Activated CD4-positive, alpha-beta T cell treated with anti-CD3 and anti-CD28 coated beads for 24 hours (primary cell): ENCODE measurements around the gene AP2B1.
"Not testable (repeated sequence)": the region's sequence is repeated elsewhere in the genome, so short reads cannot be mapped to it uniquely, and the experiment has no call there.

ENCODE experiments used
- DNase-seq, 2 donors: peaks; one replicate each; pipeline ENCODE4 v3.0.0-alpha.2; 2020; ENCODE audit warnings: low read depth in 2 of 2

AP2B1 gene

DNA sequence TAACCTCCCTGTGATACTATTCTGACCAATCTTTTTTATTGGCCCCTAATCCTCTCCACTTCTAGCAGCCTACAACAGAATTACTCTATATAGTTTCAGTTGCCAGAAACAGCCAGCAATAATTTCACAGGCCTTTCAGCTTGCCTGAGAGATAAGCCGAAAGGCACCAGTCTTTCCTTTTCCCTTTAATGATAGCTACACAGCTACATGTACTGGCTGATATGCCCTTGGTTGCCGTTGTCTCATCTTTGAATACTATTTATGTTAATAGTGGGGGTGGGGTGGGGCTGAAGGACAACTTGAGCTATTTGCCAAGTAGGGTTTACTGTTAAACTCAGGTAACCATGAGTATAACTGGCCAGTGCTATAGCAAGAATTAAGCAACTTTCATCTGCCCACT is 108.5 kb downstream of the AP2B1 start:
- no peak for DNase-seq

DNA sequence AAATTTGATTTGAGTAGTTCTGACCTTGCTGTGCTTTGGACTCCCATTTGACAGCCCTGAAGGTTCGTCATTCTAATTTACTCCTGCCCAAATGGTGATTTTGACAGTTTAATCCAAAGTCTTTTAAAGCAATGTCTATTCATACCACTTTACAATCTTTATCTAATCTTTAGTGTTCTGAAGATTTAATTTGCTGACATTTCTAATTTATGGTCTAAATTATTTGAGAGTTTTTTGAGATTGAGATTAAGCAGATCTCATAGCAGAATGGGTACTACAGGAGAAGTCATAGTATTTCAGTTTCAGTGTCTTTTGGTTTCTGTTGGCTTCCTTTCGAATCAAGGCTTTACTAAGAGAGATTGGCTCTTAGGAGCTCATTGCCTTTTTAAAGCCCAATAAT is 111.7 kb downstream of the AP2B1 start:
- DNase-seq: no peak

DNA sequence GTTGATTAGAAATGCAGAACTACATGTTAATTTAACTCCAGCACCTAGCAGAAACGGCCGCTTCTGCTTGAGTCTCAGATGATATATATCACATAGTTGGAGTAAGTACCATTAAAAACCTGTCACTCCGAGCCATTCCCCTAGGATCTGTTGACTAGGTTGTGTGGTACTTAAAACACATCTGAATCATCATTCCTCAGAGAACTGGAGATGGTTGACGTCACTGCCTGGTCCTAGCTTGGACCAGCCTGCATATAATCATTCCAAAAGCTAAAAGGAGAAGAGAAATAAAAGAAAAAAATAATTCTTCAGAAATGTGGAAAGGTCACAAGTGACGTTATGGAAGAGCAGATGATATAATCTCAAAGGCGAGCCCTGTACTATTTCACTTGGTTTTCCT is 113.0 kb downstream of the AP2B1 start:
- no peak for DNase-seq

DNA sequence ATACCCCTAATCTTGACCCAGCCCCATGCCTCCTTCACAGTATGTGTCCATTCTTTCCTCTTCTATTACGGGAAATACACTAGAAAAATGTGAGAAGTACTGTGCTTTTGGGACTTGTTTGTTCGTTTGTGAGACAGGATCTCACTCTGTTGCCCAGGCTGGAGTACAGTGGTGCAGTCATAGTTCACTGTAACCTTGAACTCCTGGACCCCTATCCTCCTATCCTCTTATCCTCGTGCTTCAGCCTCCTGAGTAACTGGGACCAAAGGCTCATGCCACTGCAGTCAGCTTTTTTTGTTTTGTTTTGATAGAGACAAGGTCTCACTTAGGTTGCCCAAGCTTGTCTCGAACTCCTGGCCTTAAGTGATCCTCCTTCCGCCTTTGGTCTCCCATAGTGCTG is 114.4 kb downstream of the AP2B1 start:
- no peak for DNase-seq

DNA sequence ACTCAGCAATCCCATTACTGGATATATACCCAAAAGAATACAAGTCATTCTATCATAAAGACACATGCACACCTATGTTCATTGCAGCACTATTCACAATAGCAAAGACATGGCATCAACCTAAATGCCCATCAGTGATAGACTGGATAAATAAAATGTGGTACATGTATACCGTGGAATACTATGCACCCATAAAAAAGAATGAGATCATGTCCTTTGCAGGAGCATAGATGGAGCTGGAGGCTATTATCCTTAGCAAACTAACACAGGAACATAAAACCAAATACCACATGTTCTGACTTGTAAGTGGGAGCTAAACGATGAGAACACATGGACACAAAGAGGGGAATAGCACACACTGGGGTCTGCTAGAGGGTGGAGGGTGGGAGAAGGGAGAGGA is 116.2 kb downstream of the AP2B1 start:
- not testable (repeated sequence) for DNase-seq

DNA sequence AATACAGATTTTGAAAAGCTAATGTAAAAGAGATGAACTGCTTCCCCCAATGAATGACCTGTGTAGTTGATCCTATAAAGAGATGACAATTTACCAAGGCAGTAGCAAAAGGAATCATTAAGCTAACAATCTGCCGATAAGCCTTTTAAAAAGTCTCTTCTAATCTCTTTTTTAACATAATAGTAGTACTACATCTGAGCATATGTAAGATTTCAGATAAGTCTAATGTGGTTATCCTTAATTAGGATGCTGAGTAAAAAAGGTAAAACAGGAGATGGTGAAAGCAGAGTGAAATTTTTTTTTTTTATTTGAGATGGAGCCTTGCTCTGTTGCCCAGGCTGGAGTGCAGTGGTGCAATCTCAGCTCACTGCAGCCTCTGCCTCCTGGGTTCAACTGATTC is 118.1 kb downstream of the AP2B1 start:
- no peak for DNase-seq

DNA sequence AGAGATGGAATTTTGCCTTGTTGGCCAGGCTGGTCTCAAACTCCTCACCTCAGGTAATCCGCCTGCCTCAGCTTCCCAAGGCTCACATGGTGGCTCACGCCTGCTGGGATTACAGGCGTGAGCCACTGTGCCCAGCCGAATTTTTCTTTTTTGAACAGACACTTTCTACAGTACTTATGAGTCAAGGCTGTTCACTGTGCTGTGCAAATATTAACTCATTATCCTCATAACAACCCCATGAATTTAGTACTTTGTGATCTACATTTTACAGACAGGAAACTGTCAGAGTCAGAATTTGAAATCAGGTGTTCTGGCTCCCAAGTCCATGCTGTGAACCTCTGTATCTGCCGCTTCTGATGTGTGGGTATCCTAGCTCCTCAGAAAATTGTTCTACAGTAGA is 118.6 kb downstream of the AP2B1 start:
- DNase-seq: no peak

DNA sequence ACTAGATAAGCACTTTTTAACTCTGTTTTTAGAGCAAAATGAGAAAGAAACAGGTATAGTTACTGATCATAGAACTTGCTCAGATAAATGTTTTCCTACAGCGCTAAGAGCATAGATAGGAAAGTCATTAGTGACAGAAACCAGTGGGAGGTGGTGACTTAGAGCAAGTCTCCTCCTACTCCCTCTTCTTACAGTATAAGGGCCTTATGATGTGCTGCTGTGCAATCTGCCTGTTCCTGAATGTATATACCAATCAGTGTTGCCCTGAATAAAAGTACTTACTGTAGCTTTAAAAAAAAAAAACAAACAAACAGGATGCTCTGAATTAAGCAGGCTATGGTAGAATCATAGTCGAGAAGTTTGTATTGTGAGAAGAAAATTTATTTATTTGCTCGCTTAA is 121.0 kb downstream of the AP2B1 start:
- DNase-seq: no peak

DNA sequence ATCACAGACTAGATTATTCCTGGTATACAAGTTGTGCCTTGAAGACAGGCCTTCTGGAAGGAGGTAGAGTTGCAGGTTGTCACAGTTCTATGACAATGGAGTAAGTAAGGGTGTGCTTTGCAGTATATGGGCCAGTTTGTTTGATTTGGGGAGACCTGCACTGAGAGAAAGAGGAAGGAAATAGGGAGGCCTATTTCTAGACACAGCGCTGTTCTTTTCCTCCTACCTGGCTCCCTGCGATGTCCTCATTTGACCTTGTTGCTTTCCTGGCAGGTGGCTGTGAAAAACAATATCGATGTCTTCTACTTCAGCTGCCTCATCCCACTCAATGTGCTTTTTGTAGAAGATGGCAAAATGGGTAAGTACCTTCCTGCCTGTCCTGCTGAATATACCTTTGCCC is 121.8 kb downstream of the AP2B1 start:
- DNase-seq: no peak

DNA sequence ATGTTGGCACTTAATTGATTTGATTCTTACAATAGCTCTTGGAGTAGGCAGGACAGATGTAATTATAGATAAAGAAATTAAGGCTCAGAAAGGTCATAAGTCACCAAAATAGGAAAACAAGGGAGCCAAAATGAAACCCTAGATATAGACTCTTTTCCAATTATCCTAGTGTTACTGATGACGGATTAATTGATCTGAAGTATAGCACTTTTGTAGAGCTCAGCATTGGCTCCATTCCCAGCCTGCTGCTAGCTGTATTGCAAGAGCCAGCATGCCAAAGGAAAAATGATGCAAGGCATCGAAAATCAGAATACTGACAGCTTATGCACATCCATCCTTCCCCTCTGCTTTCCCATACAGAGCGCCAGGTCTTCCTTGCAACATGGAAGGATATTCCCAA is 122.8 kb downstream of the AP2B1 start:
- DNase-seq: no peak

DNA sequence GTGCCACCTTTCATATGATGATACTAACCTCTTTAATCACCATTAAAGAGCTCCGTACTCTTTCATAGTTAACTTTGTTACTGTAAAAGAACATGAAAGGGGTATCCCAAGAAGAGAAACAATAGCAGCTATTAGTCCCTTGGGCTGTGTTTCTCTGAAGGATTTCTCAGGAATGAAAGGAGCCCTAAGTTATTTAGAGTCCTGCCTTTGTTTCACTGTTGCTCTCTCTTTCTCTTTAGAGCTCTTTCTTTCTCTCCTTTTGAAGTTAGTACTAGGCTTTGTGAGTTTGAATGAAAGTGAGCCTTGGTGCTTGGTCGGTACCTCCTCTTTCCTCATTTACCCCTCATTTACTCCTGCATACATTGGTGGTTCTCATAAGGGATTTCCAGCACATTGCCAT is 123.8 kb downstream of the AP2B1 start:
- DNase-seq: no peak

DNA sequence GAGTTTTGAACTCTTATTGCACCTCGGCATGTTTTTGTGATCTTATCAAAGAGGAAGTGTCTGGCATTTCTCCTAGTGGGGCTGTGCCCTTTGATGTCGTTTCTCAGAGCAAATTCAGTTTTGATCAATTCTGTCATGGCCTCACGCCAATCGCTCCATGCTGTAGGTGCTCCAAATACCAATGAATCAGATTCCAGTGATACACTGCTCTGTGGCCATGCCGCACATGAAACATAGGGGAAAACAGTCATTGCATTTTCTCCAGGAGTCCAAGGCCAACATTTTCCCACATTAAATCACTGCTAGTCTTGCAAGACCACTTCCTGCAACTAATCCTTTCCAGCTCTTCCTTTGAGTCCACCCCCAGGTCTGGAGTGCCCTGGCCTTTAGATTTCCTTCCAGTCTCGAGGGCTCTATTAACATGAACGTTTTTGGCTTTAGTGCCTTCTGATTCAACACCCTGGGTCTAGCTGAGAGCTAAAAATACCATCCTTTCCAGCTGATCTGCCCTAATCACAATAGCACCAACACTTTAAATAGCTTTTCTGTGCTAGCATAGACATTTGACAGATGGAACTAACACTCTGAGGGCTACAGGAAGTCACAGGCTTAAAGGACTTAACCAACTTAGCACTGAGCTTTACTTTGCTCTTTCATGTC is 126.1 kb downstream of the AP2B1 start:
- no peak for DNase-seq

DNA sequence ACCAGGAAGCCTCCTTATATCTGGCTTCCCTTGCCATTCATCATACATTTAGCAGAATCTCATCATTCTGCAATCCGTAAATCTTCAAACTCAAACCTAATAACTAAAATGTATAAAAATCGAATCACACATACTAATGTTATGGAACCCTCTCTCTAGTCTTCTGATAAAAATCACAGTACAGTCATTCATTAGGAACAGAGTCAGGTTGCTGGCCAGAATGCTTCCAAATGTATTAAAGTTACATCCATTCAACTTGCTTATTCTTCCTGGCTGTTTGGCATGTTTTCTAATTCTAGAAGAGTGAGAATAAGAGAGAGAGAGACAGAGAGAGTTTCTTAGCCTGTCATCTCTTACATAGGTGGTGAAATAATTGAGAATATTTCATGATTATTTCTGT is 127.9 kb downstream of the AP2B1 start:
- DNase-seq: no peak

DNA sequence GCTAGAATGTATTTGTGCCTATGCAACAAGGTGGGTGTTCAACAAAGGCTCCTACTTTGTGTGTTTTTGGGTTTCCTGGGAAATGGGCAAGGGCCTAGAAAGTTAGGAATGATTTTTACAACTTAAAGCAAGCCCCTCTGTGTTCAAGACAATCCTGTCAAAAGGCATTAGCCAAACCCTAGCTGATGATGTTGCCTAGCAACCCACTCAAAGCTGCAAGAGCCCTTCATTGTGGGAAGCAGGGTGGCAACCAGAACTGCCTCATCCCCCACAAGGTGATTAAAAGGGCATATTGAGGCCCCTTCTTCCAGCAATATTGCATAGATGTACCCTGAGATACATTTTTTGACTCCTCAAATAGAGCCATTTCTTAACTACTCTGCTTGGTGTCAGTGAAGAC is 128.3 kb downstream of the AP2B1 start:
- DNase-seq: no peak

DNA sequence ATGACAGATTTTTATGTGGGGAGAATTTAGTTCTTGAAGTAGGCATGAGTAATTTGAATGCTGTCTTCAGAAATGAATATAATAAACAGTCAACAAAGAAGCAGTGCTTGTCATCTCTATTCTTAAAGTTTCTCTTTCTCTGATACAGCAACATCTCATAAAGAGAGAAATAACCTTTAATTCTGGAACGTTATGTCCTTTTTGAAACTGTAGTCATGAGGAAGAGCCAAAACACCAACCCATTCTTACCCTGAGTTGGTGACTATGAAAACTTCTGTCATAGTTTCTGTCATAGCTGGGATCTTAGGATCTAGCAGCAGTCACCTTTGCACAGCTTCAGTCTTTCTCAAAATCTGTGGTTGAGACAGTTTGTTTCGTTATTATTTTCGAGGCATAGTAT is 129.1 kb downstream of the AP2B1 start:
- DNase-seq: no peak

DNA sequence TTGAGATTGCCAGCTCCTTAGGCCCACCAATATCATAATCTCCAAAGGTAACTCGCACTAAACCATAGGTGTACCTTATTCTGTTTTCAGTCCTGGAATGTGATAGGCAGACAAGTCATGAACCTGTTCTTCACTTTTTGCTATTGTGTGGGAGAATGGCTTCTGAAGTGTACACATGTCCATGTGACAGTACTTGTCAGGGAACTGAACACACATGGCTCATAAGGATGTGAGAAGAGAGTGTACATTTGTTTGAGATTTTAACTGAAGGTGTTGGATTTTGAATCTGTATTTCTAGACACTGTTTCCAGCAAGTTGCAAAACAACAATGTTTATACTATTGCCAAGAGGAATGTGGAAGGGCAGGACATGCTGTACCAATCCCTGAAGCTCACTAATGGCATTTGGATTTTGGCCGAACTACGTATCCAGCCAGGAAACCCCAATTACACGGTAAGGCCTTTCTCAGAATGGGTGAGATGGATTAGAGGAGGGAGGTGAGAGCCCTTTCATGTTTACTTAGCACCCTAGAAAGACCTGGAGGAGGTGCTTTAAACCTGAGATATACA is 129.9 kb downstream of the AP2B1 start:
- DNase-seq: no peak

DNA sequence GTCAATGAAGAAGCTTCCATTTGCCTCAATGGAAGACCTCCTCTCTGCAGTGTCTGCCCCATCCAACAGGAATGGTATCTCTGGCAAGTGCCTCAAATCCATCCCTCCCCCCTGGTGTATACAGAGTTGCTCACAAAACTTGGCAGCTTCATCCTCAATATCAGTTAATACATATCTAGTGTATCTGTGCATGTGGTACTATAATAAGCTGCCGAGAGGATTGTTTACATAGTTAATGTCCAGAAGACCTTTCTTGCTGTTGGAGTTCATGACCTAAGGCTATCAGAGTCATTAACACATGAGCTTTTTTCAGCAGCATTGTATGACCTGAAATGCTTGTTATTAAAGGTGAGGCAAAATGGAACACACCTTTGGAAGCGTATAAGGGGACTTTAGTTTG is 130.4 kb downstream of the AP2B1 start:
- DNase-seq: no peak

DNA sequence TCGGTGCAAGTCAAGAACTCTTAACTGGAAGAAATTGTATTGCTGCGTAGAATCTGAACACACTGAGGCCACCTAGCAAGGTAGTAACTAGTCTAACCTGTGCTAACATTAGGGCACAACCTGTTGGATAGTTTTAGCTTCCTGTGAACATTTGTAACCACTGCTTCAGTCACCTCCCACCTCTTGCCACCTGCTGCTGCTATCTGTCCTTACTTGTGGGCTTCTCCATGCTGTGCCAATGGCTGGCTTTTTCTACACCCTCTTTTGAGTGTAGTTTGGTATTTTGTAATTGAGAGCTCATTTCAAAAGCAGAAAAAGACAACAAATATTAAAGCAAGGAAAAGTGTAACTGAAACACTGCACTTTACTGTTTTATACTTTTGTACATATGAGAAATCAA is 136.6 kb downstream of the AP2B1 start:
- DNase-seq: no peak

DNA sequence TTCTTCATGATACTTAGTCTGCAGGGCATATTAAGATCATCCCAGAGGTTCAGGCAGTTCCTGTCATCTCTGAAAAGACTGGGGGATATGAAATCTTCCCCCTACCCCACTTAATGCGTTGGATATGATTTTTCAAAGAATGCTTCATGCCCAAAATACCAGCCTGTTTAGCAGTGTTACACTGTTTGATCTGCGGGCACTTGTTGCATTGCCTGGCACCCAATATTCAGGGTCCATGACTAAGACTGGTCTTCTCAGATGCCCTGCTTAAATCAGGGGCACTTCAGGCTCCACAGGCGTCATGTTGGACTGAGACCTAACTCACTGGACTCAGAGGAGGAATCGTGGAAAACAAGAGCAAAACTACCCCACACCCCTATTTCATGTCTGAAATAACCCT is 137.9 kb downstream of the AP2B1 start:
- no peak for DNase-seq

DNA sequence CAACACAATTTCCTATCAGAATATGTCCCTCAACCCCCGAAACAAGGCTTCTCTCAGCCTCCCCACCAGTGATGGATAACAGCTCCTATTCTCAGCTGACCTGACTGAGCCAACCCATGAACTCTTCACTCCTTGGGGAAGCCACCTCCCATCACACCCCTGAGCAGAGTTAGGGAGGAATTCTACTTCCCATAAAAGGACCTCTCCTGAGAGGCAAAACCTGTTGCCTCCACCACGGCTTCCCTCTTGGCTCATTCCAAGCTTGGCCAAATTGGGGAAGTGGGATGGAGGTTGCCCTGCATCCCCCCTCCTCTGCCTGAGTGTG is 138.6 kb downstream of the AP2B1 start:
- no peak for DNase-seq

DNA sequence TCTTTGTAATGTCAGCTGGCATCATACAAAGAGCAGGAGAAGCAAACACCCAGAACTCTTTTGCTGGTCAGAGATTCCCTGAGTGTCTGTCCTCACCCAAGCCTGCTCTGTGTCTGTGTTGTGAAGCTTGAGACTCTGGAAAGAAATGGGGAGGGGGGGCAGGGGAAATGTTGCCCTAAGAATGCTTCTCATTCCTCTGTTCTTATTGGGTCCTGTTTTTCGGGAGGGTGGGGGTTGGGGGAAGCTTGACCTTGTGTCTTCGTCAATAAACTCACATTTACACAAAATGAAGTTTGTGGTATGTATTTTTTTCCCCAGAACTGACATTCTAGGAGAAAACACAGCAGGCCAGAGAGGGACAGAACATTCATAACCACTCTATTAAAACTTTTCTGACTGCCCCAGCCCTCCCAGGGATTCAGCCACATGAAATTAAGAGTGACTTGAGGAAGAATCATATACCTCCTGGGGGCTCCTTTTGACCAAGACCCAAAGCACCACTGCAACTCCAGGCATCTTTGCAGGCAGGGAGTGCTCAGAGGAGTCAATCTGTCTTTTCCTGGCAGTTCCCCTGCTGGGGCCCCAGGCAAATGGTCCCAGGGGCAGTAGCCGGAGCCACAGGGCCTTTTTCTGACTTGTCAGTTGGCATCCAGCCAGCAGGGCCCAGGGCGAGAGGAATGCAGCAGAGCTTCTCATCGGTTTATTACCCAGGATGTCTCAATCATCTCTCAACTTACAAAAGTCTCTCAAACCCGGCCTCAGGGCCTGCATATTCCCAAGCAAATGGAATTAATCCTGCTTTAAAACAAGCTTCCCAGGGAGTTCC is 139.2 kb downstream of the AP2B1 start:
- no peak for DNase-seq

DNA sequence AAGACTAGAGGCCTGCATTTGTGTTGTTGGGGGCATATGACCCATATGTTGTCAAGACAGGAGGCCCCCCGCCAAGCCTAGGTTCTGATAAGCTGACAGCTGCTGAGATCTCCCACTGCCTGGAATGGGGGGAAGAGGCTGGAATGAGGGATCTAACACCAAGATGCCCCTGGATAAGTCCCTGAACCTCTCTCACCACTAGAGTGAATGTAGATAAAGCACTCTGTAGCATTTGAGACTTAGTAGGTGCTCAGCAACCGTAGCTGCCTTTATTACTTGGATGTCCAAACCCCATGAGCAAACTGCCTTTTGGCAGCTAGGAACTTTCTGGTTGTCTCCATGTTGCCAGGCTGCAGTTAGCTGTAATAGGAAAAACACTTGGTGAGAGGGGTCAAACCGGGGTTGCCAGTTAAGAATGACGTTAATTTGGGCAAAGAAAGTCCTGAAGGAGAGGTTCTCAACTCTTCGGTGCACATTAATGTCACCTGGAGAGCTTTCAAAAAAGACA is 139.9 kb downstream of the AP2B1 start:
- no peak for DNase-seq

DNA sequence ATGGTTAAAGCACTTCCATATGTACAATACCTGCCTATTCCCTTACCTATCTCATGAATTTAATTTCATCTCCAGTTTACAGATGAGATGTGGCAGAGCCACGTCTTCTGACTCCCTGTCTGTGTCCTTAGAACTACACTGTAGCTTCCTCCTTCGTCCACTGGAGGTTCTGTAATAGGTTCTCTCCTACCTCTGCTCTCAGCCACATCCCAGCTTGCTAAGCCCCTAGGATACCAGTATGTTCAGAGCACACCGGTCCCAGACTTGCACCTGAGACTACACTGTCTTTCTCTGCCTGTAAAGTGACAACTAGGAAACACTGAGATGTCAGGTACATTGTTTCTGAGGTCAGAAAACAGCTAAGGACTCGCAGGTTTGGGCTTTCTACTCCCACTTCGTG is 140.5 kb downstream of the AP2B1 start:
- DNase-seq: no peak
